ENCODE data around the gene DENND1B.

Gene DENND1B

GRCh38 chr1:197736685-197737084 lies 38.6 kb downstream of the DENND1B start:
- H4K20me1 ChIP-seq (ENCODE audit: insufficient read depth, low read length) = no peaks in the 10 kb centered on the region
- H3K4me1 ChIP-seq (ENCODE audit: insufficient read depth, low read length) = no peaks in the 10 kb centered on the region
- no peaks in the 10 kb centered on the region for H3K9me3 ChIP-seq (ENCODE audit: insufficient read depth, low read length, severe bottlenecking)
- H3K79me2 ChIP-seq (ENCODE audit: insufficient read depth, low read length) = peaks cover 93% of the 10 kb centered on the region
- no peak overlapping the region for H2AFZ ChIP-seq (ENCODE audit: low read depth, low read length)
- no peak overlapping the region for H3K27ac ChIP-seq (ENCODE audit: low read length)
- DNase-seq = no peak
- no peak for ATAC-seq (ENCODE audit: insufficient read depth, low read depth)
- no peak overlapping the region for H3K4me2 ChIP-seq (ENCODE audit: insufficient read depth, low read length)
- H3K9ac ChIP-seq (ENCODE audit: low read depth, low read length) = no peak overlapping the region
- H3K36me3 ChIP-seq (ENCODE audit: insufficient read depth, low read length) = peaks cover 11% of the 10 kb centered on the region; the same call in 1 of the 2 replicates
- no peaks in the 10 kb centered on the region for H3K27me3 ChIP-seq (ENCODE audit: insufficient read depth, low read length, poor library complexity)
- TF ChIP-seq EZH2 (IDR thresholded peaks at IDR 0.05; ENCODE audit: borderline replicate concordance, low read depth, low read length, severe bottlenecking) (no peak), CTCF (IDR thresholded peaks at IDR 0.05; ENCODE audit: borderline replicate concordance, extremely low read depth, low read length, poor library complexity, severe bottlenecking) (no peak)
- no peak overlapping the region for H3K4me3 ChIP-seq (ENCODE audit: low read depth in 1 of 2, low read length in 2 of 2)

GRCh38 chr1:197735461-197735860 lies 39.8 kb downstream of the DENND1B start:
- Histone ChIP-seq H3K27ac (ENCODE audit: low read length) (no peak overlapping the region), H3K9me3 (ENCODE audit: insufficient read depth, low read length, severe bottlenecking) (no peaks in the 10 kb centered on the region), H3K36me3 (ENCODE audit: insufficient read depth, low read length) (peaks cover 11% of the 10 kb centered on the region; the same call in 1 of the 2 replicates), H3K4me3 (ENCODE audit: low read depth in 1 of 2, low read length in 2 of 2) (no peak overlapping the region), H3K79me2 (ENCODE audit: insufficient read depth, low read length) (peaks cover 94% of the 10 kb centered on the region), H3K4me2 (ENCODE audit: insufficient read depth, low read length) (no peak overlapping the region), H3K27me3 (ENCODE audit: insufficient read depth, low read length, poor library complexity) (no peaks in the 10 kb centered on the region), H2AFZ (ENCODE audit: low read depth, low read length) (no peak overlapping the region), H4K20me1 (ENCODE audit: insufficient read depth, low read length) (no peaks in the 10 kb centered on the region), H3K4me1 (ENCODE audit: insufficient read depth, low read length) (no peaks in the 10 kb centered on the region), H3K9ac (ENCODE audit: low read depth, low read length) (no peak overlapping the region)
- DNase-seq (no peak), ATAC-seq (ENCODE audit: insufficient read depth, low read depth) (no peak)
- TF ChIP-seq EZH2 (IDR thresholded peaks at IDR 0.05; ENCODE audit: borderline replicate concordance, low read depth, low read length, severe bottlenecking) = no peak

- H3K4me1 ChIP-seq (ENCODE audit: insufficient read depth, low read length) = no peaks in the 10 kb centered on the region
- H3K79me2 ChIP-seq (ENCODE audit: insufficient read depth, low read length) = peaks cover 94% of the 10 kb centered on the region
- no peak overlapping the region for H2AFZ ChIP-seq (ENCODE audit: low read depth, low read length)
- DNase-seq (no peak), ATAC-seq (ENCODE audit: insufficient read depth, low read depth) (no peak)
- H3K9ac ChIP-seq (ENCODE audit: low read depth, low read length) = no peak overlapping the region
- H4K20me1 ChIP-seq (ENCODE audit: insufficient read depth, low read length) = no peaks in the 10 kb centered on the region
- H3K4me2 ChIP-seq (ENCODE audit: insufficient read depth, low read length) = no peak overlapping the region
- H3K27me3 ChIP-seq (ENCODE audit: insufficient read depth, low read length, poor library complexity) = no peaks in the 10 kb centered on the region
- H3K36me3 ChIP-seq (ENCODE audit: insufficient read depth, low read length) = peaks cover 11% of the 10 kb centered on the region; the same call in 1 of the 2 replicates
- TF ChIP-seq EZH2 (IDR thresholded peaks at IDR 0.05; ENCODE audit: borderline replicate concordance, low read depth, low read length, severe bottlenecking) (no peak), CTCF (IDR thresholded peaks at IDR 0.05; ENCODE audit: borderline replicate concordance, extremely low read depth, low read length, poor library complexity, severe bottlenecking) (no peak)
- H3K9me3 ChIP-seq (ENCODE audit: insufficient read depth, low read length, severe bottlenecking) = peaks cover 3% of the 10 kb centered on the region
- H3K4me3 ChIP-seq (ENCODE audit: low read depth in 1 of 2, low read length in 2 of 2) = no peak overlapping the region
- H3K27ac ChIP-seq (ENCODE audit: low read length) = no peak overlapping the region
Measured at GRCh38 chr1:197733324-197733723, 42.0 kb downstream of the DENND1B start.

GRCh38 chr1:197732187-197732586 lies 43.1 kb downstream of the DENND1B start:
- Histone ChIP-seq H4K20me1 (ENCODE audit: insufficient read depth, low read length) (no peaks in the 10 kb centered on the region), H3K4me2 (ENCODE audit: insufficient read depth, low read length) (no peak overlapping the region), H3K9ac (ENCODE audit: low read depth, low read length) (no peak overlapping the region), H2AFZ (ENCODE audit: low read depth, low read length) (no peak overlapping the region), H3K79me2 (ENCODE audit: insufficient read depth, low read length) (peaks cover 90% of the 10 kb centered on the region), H3K9me3 (ENCODE audit: insufficient read depth, low read length, severe bottlenecking) (peaks cover 5% of the 10 kb centered on the region), H3K36me3 (ENCODE audit: insufficient read depth, low read length) (peaks cover 11% of the 10 kb centered on the region; the same call in 1 of the 2 replicates), H3K4me1 (ENCODE audit: insufficient read depth, low read length) (no peaks in the 10 kb centered on the region), H3K27ac (ENCODE audit: low read length) (no peak overlapping the region), H3K27me3 (ENCODE audit: insufficient read depth, low read length, poor library complexity) (no peaks in the 10 kb centered on the region), H3K4me3 (ENCODE audit: low read depth in 1 of 2, low read length in 2 of 2) (no peak overlapping the region)
- DNase-seq (no peak), ATAC-seq (ENCODE audit: insufficient read depth, low read depth) (no peak)
- TF ChIP-seq EZH2 (IDR thresholded peaks at IDR 0.05; ENCODE audit: borderline replicate concordance, low read depth, low read length, severe bottlenecking) (no peak), CTCF (IDR thresholded peaks at IDR 0.05; ENCODE audit: borderline replicate concordance, extremely low read depth, low read length, poor library complexity, severe bottlenecking) (no peak)
